ENCODE data around the gene TEX53.

DNA sequence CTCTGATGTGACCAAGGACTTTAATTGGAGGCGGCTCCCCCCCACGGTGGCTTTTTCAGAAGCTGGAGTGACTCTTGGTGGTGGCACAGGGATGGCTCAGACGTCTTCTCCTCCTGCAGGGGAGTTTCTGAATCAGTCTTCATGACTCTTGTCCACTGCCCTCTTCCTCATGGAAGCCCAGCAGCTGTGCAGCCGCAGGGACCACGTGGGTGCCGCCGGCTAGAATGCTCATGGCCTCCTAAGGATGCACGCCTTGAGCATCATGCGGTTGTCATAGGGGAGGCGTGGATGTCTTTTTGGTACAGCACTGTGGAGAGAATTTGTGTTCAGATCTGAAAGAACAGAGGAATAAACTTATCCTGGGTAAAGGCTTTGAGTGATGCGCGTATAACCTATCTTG, 1.3 kb downstream of the TEX53 start:
- TF ChIP-seq YY1 (IDR thresholded peaks at IDR 0.05; ENCODE audit: insufficient read depth, insufficient read length) (no peak), SUZ12 (IDR thresholded peaks at IDR 0.05; ENCODE audit: extremely low read depth, insufficient read depth, insufficient read length) (no peak), ZNF274 (IDR thresholded peaks at IDR 0.05; ENCODE audit: low read depth, low read length) (no peak)

All from NT2/D1 (cell line).